ENCODE measurements around the gene RIF1.

Gene RIF1

GRCh38 chr2:151508519-151508918 is 98.8 kb downstream of the RIF1 start:
- Histone ChIP-seq H3K4me1 (ENCODE audit: control insufficient read depth, insufficient read depth, low read length, unreplicated experiment) (no peaks in the 10 kb centered on the region), H2AFZ (ENCODE audit: low read length, unreplicated experiment) (no peak overlapping the region), H3K4me3 (ENCODE audit: low read depth, low read length) (no peak overlapping the region)

GRCh38 chr2:151518802-151519201 is 109.1 kb downstream of the RIF1 start:
- H3K27me3 ChIP-seq (ENCODE audit: insufficient read depth, low read length), result no peaks in the 10 kb centered on the region
- H3K4me1 ChIP-seq (ENCODE audit: control insufficient read depth, insufficient read depth, low read length, unreplicated experiment), result no peaks in the 10 kb centered on the region
- no peak overlapping the region for H2AFZ ChIP-seq (ENCODE audit: low read length, unreplicated experiment)
- H3K4me3 ChIP-seq (ENCODE audit: low read depth, low read length), result no peak overlapping the region
- H3K36me3 ChIP-seq (ENCODE audit: insufficient read depth, low read length), result no peaks in the 10 kb centered on the region
- H3K27ac ChIP-seq (ENCODE audit: low read depth, low read length), result no peak overlapping the region
- H3K79me2 ChIP-seq (ENCODE audit: control insufficient read depth, insufficient read depth, low read length, unreplicated experiment), result no peaks in the 10 kb centered on the region

More at GRCh38 chr2:151508519-151508918, 98.8 kb downstream of the RIF1 start:
- H3K27ac ChIP-seq (ENCODE audit: low read depth, low read length), result no peak overlapping the region
- no peaks in the 10 kb centered on the region for H3K36me3 ChIP-seq (ENCODE audit: insufficient read depth, low read length)
- H3K79me2 ChIP-seq (ENCODE audit: control insufficient read depth, insufficient read depth, low read length, unreplicated experiment), result no peaks in the 10 kb centered on the region
- no peaks in the 10 kb centered on the region for H3K27me3 ChIP-seq (ENCODE audit: insufficient read depth, low read length)

GRCh38 chr2:151520976-151521375 is 111.3 kb downstream of the RIF1 start:
- Histone ChIP-seq H3K36me3 (ENCODE audit: insufficient read depth, low read length) (no peaks in the 10 kb centered on the region), H3K27ac (ENCODE audit: low read depth, low read length) (no peak overlapping the region), H3K4me1 (ENCODE audit: control insufficient read depth, insufficient read depth, low read length, unreplicated experiment) (no peaks in the 10 kb centered on the region), H3K4me3 (ENCODE audit: low read depth, low read length) (no peak overlapping the region), H2AFZ (ENCODE audit: low read length, unreplicated experiment) (no peak overlapping the region), H3K27me3 (ENCODE audit: insufficient read depth, low read length) (no peaks in the 10 kb centered on the region), H3K79me2 (ENCODE audit: control insufficient read depth, insufficient read depth, low read length, unreplicated experiment) (no peaks in the 10 kb centered on the region)

GRCh38 chr2:151522556-151522955 is 112.9 kb downstream of the RIF1 start:
- no peaks in the 10 kb centered on the region for H3K27me3 ChIP-seq (ENCODE audit: insufficient read depth, low read length)
- H3K36me3 ChIP-seq (ENCODE audit: insufficient read depth, low read length), result no peaks in the 10 kb centered on the region

GRCh38 chr2:151523850-151524249 is 114.1 kb downstream of the RIF1 start:
- Histone ChIP-seq H3K79me2 (ENCODE audit: control insufficient read depth, insufficient read depth, low read length, unreplicated experiment) (no peaks in the 10 kb centered on the region), H3K27ac (ENCODE audit: low read depth, low read length) (no peak overlapping the region), H3K36me3 (ENCODE audit: insufficient read depth, low read length) (no peaks in the 10 kb centered on the region), H3K27me3 (ENCODE audit: insufficient read depth, low read length) (no peaks in the 10 kb centered on the region), H3K4me3 (ENCODE audit: low read depth, low read length) (no peak overlapping the region), H2AFZ (ENCODE audit: low read length, unreplicated experiment) (no peak overlapping the region), H3K4me1 (ENCODE audit: control insufficient read depth, insufficient read depth, low read length, unreplicated experiment) (no peaks in the 10 kb centered on the region)

More at GRCh38 chr2:151522556-151522955, 112.9 kb downstream of the RIF1 start:
- no peaks in the 10 kb centered on the region for H3K79me2 ChIP-seq (ENCODE audit: control insufficient read depth, insufficient read depth, low read length, unreplicated experiment)
- H3K4me1 ChIP-seq (ENCODE audit: control insufficient read depth, insufficient read depth, low read length, unreplicated experiment), result no peaks in the 10 kb centered on the region
- no peak overlapping the region for H3K27ac ChIP-seq (ENCODE audit: low read depth, low read length)
- no peak overlapping the region for H2AFZ ChIP-seq (ENCODE audit: low read length, unreplicated experiment)
- H3K4me3 ChIP-seq (ENCODE audit: low read depth, low read length), result no peak overlapping the region

GRCh38 chr2:151525821-151526373 is 116.2 kb downstream of the RIF1 start:
- no peak overlapping the region for H3K4me3 ChIP-seq (ENCODE audit: low read depth, low read length)
- no peak overlapping the region for H3K27ac ChIP-seq (ENCODE audit: low read depth, low read length)
- H2AFZ ChIP-seq (ENCODE audit: low read length, unreplicated experiment), result no peak overlapping the region
- no peaks in the 10 kb centered on the region for H3K36me3 ChIP-seq (ENCODE audit: insufficient read depth, low read length)
- no peaks in the 10 kb centered on the region for H3K79me2 ChIP-seq (ENCODE audit: control insufficient read depth, insufficient read depth, low read length, unreplicated experiment)
- H3K27me3 ChIP-seq (ENCODE audit: insufficient read depth, low read length), result no peaks in the 10 kb centered on the region
- no peaks in the 10 kb centered on the region for H3K4me1 ChIP-seq (ENCODE audit: control insufficient read depth, insufficient read depth, low read length, unreplicated experiment)

- H3K4me3 ChIP-seq (ENCODE audit: low read depth, low read length), result no peak overlapping the region
- H3K4me1 ChIP-seq (ENCODE audit: control insufficient read depth, insufficient read depth, low read length, unreplicated experiment), result no peaks in the 10 kb centered on the region
- H2AFZ ChIP-seq (ENCODE audit: low read length, unreplicated experiment), result no peak overlapping the region
- no peaks in the 10 kb centered on the region for H3K27me3 ChIP-seq (ENCODE audit: insufficient read depth, low read length)
- no peaks in the 10 kb centered on the region for H3K79me2 ChIP-seq (ENCODE audit: control insufficient read depth, insufficient read depth, low read length, unreplicated experiment)
- no peaks in the 10 kb centered on the region for H3K36me3 ChIP-seq (ENCODE audit: insufficient read depth, low read length)
- H3K27ac ChIP-seq (ENCODE audit: low read depth, low read length), result no peak overlapping the region
Measured at GRCh38 chr2:151526572-151527090, 116.9 kb downstream of the RIF1 start.

All from ACC112 (cell line).